ENCODE measurements around the gene CAPN14. TPM values are rescaled to one million over a fixed set of nuclear protein-coding genes. Genes with fewer than 3 reads are reported as not detected.

CAPN14 gene
- total RNA-seq, 1 experiment from 2014 or later: 0.05 TPM

DNA sequence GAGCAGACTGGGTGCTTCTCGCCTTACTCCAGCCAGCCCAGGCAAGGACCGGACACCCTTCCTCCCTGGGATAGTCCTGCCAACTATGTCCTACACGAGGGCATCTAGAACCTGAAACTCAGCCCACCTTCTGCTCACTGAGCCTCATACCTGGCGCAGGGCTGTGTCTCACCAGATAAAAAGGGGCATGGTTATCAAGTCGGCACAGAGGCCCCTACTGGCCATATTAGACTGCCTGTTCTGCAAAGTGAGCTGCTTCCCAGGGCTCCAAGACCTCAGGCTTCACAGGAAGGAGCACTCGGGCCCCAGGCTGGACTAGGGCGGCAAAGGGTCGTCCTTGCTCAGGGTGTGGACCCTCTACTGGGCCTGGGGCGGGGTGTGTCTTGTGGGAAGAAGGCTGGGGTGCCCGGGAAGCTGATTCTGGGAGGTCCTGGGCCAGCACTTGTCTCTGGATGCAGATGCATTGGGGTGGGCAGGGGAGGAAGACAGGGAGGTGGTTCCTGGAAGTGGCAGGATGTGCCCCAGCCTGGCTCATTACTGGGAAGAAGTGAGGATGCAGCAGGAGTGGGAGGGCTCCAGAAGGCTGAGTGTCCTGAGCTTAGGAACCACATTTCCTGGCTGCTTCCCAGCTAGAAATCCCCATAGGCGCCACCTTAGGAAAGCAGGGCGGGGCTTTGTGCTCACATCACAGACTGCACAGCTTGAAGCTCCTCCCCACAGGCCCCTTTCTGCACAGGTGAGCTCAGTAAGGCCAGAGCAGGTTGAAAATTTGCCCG is 36.2 kb upstream of the CAPN14 start:
- H3K27ac ChIP-seq (ENCODE audit: low read length): no peak overlapping the region
- ChIA-PET POLR2A (no interaction called here), CTCF (no interaction called here)
- H3K9me3 ChIP-seq (ENCODE audit: control insufficient read depth, insufficient read depth, low read depth, low read length): no peaks in the 10 kb centered on the region
- TF ChIP-seq TCF7L2 (IDR thresholded peaks at IDR 0.05; ENCODE audit: low read depth, low read length): no peak
- TF ChIP-seq CTCF (IDR thresholded peaks at IDR 0.05): no peak
- TF ChIP-seq SIN3A (IDR thresholded peaks at IDR 0.05; ENCODE audit: borderline replicate concordance, insufficient read depth, low read depth, low read length): no peak
- no peak for TF ChIP-seq POLR2AphosphoS5 (IDR thresholded peaks at IDR 0.05; ENCODE audit: low read depth, low read length)
- TF ChIP-seq REST (IDR thresholded peaks at IDR 0.05; ENCODE audit: insufficient read depth in 1 of 2, low read depth in 2 of 2, low read length in 1 of 2): no peak
- no peak for DNase-seq (ENCODE audit: low read depth, low spot score)
- intact Hi-C loops (cut with micrococcal nuclease; ENCODE audit: unreplicated experiment) (no loop called here), in situ Hi-C loops (cut with HindIII; ENCODE audit: low pct_unique_long_range_greater_than_20kb, low sequenced_read_pairs) (no loop called here)
- no peaks in the 10 kb centered on the region for H3K36me3 ChIP-seq (ENCODE audit: control insufficient read depth, insufficient read depth, low read length)
- BruUV-seq (replicated peaks): no TSS peak
- no peak for ATAC-seq
- H3K4me3 ChIP-seq (ENCODE audit: low read depth in 2 of 2, low read length in 2 of 2): no peak overlapping the region
- H3K27me3 ChIP-seq (ENCODE audit: control insufficient read depth, insufficient read depth, low read length): no peaks in the 10 kb centered on the region
- H3K4me1 ChIP-seq (ENCODE audit: control insufficient read depth, insufficient read depth, low read length): no peaks in the 10 kb centered on the region

DNA sequence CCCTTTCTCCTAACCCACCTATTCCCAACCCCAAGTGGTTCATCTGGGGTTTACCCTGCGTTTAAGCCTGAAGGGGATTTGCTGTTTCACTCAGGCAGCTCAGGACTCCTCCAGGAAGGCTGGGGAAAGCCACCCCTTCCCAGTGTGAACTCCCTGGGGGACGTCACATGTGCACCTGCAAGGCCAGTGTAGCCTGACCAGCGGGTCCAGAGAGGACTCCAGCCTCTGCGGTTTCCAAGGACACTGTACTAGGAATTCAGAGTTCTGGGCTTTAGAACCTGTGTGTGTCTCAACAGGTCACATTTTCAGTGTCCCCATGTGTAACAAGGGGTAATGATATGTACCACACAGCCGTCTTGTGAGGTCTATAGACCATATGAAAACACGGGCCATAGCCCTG is 34.5 kb upstream of the CAPN14 start:
- no peak for DNase-seq (ENCODE audit: low read depth, low spot score)
- in situ Hi-C loops (cut with HindIII; ENCODE audit: low pct_unique_long_range_greater_than_20kb, low sequenced_read_pairs) (no loop called here), intact Hi-C loops (cut with micrococcal nuclease; ENCODE audit: unreplicated experiment) (no loop called here)
- H3K27ac ChIP-seq (ENCODE audit: low read length): no peak overlapping the region
- H3K36me3 ChIP-seq (ENCODE audit: control insufficient read depth, insufficient read depth, low read length): no peaks in the 10 kb centered on the region
- ChIA-PET CTCF (interaction anchor here (0.6 kb wide), 1 partner anchor 389 kb away, joined by 3 read pairs; no protein-coding TSS in a partner anchor), POLR2A (no interaction called here)
- H3K4me3 ChIP-seq (ENCODE audit: low read depth in 2 of 2, low read length in 2 of 2): no peak overlapping the region
- BruUV-seq (replicated peaks): no TSS peak
- no peaks in the 10 kb centered on the region for H3K27me3 ChIP-seq (ENCODE audit: control insufficient read depth, insufficient read depth, low read length)
- no peak for TF ChIP-seq REST (IDR thresholded peaks at IDR 0.05; ENCODE audit: insufficient read depth in 1 of 2, low read depth in 2 of 2, low read length in 1 of 2)
- no peak for TF ChIP-seq SIN3A (IDR thresholded peaks at IDR 0.05; ENCODE audit: borderline replicate concordance, insufficient read depth, low read depth, low read length)
- no peak for TF ChIP-seq CTCF (IDR thresholded peaks at IDR 0.05)
- TF ChIP-seq TCF7L2 (IDR thresholded peaks at IDR 0.05; ENCODE audit: low read depth, low read length): no peak
- no peak for TF ChIP-seq POLR2AphosphoS5 (IDR thresholded peaks at IDR 0.05; ENCODE audit: low read depth, low read length)
- no peaks in the 10 kb centered on the region for H3K4me1 ChIP-seq (ENCODE audit: control insufficient read depth, insufficient read depth, low read length)
- no peaks in the 10 kb centered on the region for H3K9me3 ChIP-seq (ENCODE audit: control insufficient read depth, insufficient read depth, low read depth, low read length)
- no peak for ATAC-seq

Data from Panc1 (cell line).